GM12865 (cell line): ENCODE results near the gene DMBX1.
A peak's percentile ranks its signal among the peaks of the same experiment; 100 is the strongest.

ENCODE experiments used
- DNase-seq: peaks from one replicate; pipeline ENCODE4 v3.0.0; 2010; ENCODE audit warnings: low read depth
- H3K4me3 ChIP-seq: 2 replicates; pipeline ENCODE4 v1.5.1; 2011; ENCODE audit warnings: mild to moderate bottlenecking, low read depth, low read length, control low read depth
- CTCF ChIP-seq: IDR thresholded peaks from 2 replicates; pipeline ENCODE4 v1.5.1; 2011; ENCODE audit warnings: low read length, control low read depth, low read depth, inconsistent platforms; ENCODE audit not compliant: insufficient read depth; ENCODE audit errors: missing control alignments

Gene DMBX1

DNA sequence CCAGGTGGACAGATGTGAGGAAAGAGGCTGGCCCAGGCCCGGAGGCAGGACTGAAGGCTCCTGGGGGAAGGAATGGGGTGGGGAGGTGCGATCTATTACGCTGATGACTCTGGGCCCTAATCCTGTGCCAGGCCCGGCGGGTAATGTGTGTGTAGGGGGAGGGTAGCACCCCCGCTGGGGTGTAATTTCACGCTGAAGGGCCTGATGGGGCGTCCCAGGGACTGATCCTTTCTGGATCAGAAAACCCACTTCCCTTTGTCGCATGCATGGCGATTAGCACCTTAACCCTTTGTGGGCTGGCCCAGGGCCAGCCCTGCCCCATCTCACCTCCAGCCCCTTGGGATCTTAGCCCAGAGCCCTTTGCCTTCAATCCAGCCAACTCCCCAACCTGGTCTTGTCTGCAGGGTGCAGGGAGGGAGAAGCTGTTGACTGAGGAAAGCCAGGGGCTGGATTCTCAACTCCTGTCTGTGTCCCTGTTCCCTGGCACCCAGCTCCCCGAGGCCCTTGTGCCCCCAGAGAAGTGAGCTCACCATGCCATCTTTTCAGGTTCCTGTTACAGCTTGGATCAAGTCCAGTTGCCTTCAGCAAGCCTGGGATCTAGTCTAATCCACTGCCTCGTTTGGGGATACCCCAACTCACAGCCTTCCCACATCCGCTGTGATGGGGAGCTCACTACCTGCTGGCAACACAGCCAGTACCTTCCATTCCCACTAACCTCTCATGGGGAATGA is 35.8 kb downstream of the DMBX1 start:
- no peak for DNase-seq
- TF ChIP-seq CTCF = no peak
- no peak overlapping the region for H3K4me3 ChIP-seq

DNA sequence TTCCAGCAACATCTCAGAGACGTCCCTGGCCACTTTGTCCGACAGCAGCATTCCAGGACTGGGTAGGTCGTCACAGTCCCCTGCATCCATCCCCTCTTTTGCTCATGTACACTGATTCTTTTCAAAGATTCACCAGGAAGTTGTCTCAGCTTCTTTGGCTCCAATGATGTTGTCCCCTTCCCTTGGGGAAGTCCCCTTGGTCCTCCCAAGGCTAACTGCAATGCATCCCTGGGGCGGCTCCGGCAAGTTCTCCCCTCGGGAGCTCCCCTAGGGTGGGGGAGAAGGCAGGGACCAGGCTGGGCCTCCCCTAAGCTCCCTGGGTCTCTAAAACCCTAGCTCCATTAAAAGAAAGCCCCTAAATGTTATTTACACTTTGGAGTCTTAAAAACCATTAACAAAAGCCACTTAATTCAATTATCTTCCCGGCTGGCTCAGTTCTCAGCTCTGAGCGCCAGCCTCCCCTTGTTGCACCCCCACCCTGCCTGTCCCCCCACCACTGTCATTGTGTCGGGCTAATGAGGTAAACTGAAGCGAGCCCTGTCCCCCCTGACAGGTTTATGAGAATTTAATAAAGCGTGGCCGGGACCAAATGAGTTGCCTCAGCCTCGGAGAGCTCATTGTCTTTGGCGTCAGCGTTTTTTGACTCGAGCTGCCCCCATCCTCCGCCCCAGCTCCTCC is 36.5 kb downstream of the DMBX1 start:
- no peak overlapping the region for H3K4me3 ChIP-seq

DNA sequence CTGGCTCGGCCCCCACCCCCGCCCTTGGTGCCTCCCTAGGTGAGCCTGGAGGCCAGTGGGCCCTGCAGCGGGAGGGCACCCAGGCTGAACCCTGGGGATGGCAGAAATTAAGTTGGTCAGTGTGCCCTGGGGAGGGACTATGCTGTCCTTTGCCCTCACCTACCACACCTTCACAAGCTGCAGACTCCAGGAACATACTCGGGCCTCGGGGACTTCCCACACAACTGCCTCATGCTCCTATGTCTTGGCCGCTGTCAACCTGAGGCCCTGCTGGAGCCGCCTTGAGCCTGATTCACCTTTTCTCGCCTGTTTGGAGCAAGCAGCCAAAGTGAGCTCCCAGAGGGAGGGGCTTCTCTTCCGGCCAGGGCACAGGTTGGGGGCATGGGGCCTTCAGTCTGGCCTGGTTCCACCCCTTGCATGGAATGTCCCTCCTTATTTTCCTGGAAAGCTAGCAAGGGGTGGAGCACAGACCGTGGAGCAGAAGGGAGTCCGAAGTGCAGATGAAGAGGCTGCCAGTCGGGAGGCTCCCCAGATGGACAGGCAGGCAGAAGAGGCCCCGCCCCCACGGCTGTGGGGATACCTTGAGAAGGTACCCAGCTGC is 37.2 kb downstream of the DMBX1 start:
- DNase-seq = no peak
- H3K4me3 ChIP-seq = no peak overlapping the region
- TF ChIP-seq CTCF = no peak

More for the DNA sequence above, 36.5 kb downstream of the DMBX1 start:
- TF ChIP-seq CTCF = no peak
- no peak for DNase-seq

DNA sequence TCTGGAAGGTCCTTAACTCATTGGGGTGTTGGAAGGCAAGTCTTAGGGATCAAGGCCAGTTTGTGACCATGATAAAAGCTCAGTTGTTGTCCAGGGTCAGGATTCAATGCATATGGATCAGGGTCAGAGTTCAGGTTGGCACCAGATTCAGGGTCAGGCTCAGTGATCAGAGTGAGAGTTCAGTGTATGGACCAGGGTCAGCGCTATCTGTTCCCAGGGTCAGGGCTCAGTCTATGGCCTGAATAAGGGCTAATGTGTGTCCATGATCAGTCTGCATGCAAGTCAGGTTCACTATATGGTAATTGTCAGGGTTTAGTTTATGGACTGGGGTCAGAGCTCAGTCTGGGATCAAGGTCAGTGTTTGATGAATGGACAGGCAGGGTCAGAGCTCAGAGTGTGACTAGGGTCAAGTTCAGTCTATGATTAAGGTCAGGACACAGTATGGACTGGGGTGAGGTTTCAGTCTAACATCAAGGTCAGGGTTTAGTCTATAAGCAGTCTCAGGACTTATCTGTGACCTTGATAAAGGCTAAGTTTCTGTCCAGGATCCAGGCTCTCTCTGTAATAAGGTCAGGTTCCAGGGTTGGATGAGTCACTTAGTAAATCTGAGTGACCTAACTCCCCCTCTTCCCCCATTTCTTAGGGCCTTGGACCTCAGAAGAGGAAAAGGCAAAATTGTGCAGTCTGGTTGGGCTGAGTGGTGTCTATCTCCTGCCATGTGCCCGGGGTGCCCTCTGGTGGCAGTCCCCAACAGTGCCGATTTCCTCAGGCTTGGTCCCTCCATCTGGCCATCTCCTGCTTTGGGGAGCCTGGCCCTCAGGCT is 38.0 kb downstream of the DMBX1 start:
- peak; percentile 72 for DNase-seq
- H3K4me3 ChIP-seq = no peak overlapping the region
- TF ChIP-seq CTCF = peak; percentile 98

DNA sequence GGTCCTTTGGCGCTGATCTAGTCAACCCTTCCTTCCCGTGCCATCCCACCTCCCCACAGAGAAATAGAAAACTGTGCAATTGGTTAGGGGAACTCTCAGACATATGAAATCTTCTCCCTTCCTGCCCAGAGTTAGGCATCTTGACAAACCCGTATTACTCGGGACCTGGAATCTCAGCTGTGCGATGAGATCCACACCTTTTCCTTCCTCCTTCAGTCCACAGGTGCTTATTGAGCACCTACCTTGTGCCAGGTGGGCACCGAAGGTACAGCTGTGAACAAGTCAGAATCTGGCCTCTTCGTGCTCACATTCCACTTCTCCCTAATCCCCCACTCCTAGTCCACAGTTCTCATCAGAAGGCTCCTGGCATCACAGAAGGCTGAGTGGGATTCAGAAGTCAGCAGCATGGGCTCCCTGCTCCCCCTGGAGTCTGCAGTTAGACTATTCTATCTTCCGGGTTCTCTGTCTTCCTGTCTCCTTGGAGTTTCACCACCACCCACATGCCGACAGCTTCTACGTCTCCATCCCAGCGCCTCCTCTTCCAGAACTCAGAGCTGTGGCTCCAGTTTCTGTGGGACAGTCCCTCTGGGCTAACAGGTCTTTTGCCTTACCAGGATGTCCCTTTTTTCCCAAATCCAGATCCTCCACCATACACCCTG is 38.8 kb downstream of the DMBX1 start:
- no peak overlapping the region for H3K4me3 ChIP-seq
- no peak for DNase-seq
- TF ChIP-seq CTCF = no peak

DNA sequence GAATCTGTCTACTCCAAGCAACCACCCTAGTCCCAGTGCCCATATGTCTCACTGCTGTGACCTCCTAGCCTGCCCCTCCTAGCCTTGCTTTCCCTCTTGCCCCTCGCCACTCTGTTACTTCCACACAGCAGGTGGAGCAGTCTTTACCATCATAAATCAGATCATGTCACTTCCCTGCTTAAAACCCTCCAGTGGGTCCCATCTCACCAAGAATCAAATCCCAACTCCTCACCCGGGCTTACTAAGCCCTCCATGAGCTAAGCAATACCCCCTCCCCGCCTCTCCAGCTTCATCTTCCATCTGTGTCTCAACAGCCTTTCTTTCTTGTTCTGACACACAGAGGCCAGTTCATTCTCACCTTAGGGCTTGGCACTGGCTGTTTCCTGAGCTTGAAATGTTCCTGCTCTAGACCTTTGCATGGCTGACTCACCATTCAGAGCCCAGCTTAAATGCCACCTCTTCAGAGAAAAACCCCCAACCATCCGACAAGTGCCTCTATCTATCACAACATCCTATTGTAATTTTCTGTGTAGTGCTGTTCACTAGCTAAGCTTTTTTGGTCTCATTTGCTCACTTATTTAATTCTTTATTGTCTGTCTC is 39.5 kb downstream of the DMBX1 start:
- H3K4me3 ChIP-seq = no peak overlapping the region
- DNase-seq = no peak
- TF ChIP-seq CTCF = no peak
